Neural cell (in vitro differentiated cells): ENCODE results near the gene PEX3. TPM values are rescaled to one million over a fixed set of nuclear protein-coding genes. Genes with fewer than 3 reads are reported as not detected.

Experiments used
- H2AFZ ChIP-seq: fragments of 200-600, 300-800 bp; sonication (generic), shearing (Covaris generic); 2 replicates; pipeline ENCODE4 v1.6.0; 2014; ENCODE audit warnings: low read depth, mild to moderate bottlenecking, antibody characterized with exemption, low read length, moderate library complexity
- H3F3A ChIP-seq: fragments of 200-600 bp; shearing (Covaris generic); 2 replicates; pipeline ENCODE4 v1.6.1; 2016; ENCODE audit warnings: mild to moderate bottlenecking, moderate library complexity, mixed read lengths, antibody characterized with exemption, low read length; ENCODE audit not compliant: insufficient read depth, poor library complexity, severe bottlenecking
- H3K27ac ChIP-seq: fragments of 200-600, 300-800 bp; sonication (generic), shearing (Covaris generic); 2 replicates; pipeline ENCODE4 v1.5.1; 2014; ENCODE audit warnings: mild to moderate bottlenecking, low read length, moderate library complexity
- H3K27me3 ChIP-seq: fragments of 300-800, 200-600 bp; sonication (generic), shearing (Covaris generic); 2 replicates; pipeline ENCODE4 v1.6.0; 2014; ENCODE audit warnings: mild to moderate bottlenecking, low read depth, low read length, moderate library complexity; ENCODE audit not compliant: insufficient read depth
- H3K36me3 ChIP-seq: fragments of 300-800, 200-600 bp; sonication (generic), shearing (Covaris generic); 2 replicates; pipeline ENCODE4 v1.5.1; 2014; ENCODE audit warnings: mild to moderate bottlenecking, antibody characterized with exemption, low read length, moderate library complexity; ENCODE audit not compliant: insufficient read depth
- H3K4me2 ChIP-seq: fragments of 300-800, 200-600 bp; sonication (generic), shearing (Covaris generic); 2 replicates; pipeline ENCODE4 v1.6.0; 2014; ENCODE audit warnings: mild to moderate bottlenecking, low read length
- H3K4me3 ChIP-seq: fragments of 300-800, 200-600 bp; sonication (generic), shearing (Covaris generic); 2 replicates; pipeline ENCODE4 v1.5.1; 2014; ENCODE audit warnings: mild to moderate bottlenecking, low read length, moderate library complexity
- H3K79me2 ChIP-seq: fragments of 200-600 bp; shearing (Covaris generic); replicated peaks from 2 replicates; pipeline ENCODE4 v1.6.0; 2014; ENCODE audit warnings: mild to moderate bottlenecking, low read length, moderate library complexity; ENCODE audit not compliant: insufficient read depth
- H3K9ac ChIP-seq: fragments of 300-800, 200-600 bp; sonication (generic), shearing (Covaris generic); 2 replicates; pipeline ENCODE4 v1.6.1; 2016; ENCODE audit warnings: mild to moderate bottlenecking, low read length, mixed read lengths
- H3K9me2 ChIP-seq: fragments of 200-600 bp; shearing (Covaris generic); 2 replicates; pipeline ENCODE4 v1.6.1; 2016; ENCODE audit warnings: mild to moderate bottlenecking, low read length, mixed read lengths; ENCODE audit not compliant: insufficient read depth
- H3K9me3 ChIP-seq: fragments of 200-600, 300-800 bp; sonication (generic), shearing (Covaris generic); 2 replicates; pipeline ENCODE4 v1.6.1; 2016; ENCODE audit warnings: mild to moderate bottlenecking, mixed run types, low read length, moderate library complexity, mixed read lengths
- H4K20me1 ChIP-seq: fragments of 200-600 bp; shearing (Covaris generic); 2 replicates; pipeline ENCODE4 v1.6.1; 2016; ENCODE audit warnings: mild to moderate bottlenecking, mixed run types; ENCODE audit not compliant: insufficient read depth
- CTCF ChIP-seq: fragments of 450-650 bp; IDR thresholded peaks from 2 replicates; pipeline ENCODE4 v1.5.1; 2014; ENCODE audit warnings: antibody characterized with exemption, mild to moderate bottlenecking, moderate library complexity; ENCODE audit not compliant: poor library complexity, severe bottlenecking
- EP300 ChIP-seq: fragments of 450-650 bp; conservative IDR thresholded peaks from 2 replicates; pipeline ENCODE4 v1.6.1; 2014; ENCODE audit warnings: antibody characterized with exemption, mild to moderate bottlenecking, moderate library complexity; ENCODE audit not compliant: poor library complexity, severe bottlenecking
- EZH2 ChIP-seq: fragments of 200-600, 300-800 bp; shearing (Covaris generic), sonication (generic); IDR thresholded peaks from 2 replicates; pipeline ENCODE4 v1.6.1; 2014; ENCODE audit warnings: antibody characterized with exemption, low read length, borderline replicate concordance, mild to moderate bottlenecking; ENCODE audit not compliant: insufficient read depth, poor library complexity, severe bottlenecking
- MXI1 ChIP-seq: fragments of 450-650 bp; conservative IDR thresholded peaks from 2 replicates; pipeline ENCODE4 v1.6.1; 2014; ENCODE audit warnings: antibody characterized with exemption, mild to moderate bottlenecking; ENCODE audit not compliant: poor library complexity, severe bottlenecking
- POLR2AphosphoS5 ChIP-seq: IDR thresholded peaks from 2 replicates; pipeline ENCODE4 v1.6.1; 2012
- RAD21 ChIP-seq: fragments of 450-650 bp; conservative IDR thresholded peaks from 2 replicates; pipeline ENCODE4 v1.6.1; 2014; ENCODE audit warnings: antibody characterized with exemption, mild to moderate bottlenecking, moderate library complexity
- REST ChIP-seq: IDR thresholded peaks from 2 replicates; pipeline ENCODE4 v1.6.1; 2012; ENCODE audit warnings: borderline replicate concordance
- SMC3 ChIP-seq: fragments of 450-650 bp; conservative IDR thresholded peaks from 2 replicates; pipeline ENCODE4 v1.6.1; 2014; ENCODE audit warnings: antibody characterized with exemption, mild to moderate bottlenecking, moderate library complexity; ENCODE audit not compliant: poor library complexity
- TAF1 ChIP-seq: IDR thresholded peaks from 2 replicates; pipeline ENCODE4 v1.6.1; 2012; ENCODE audit warnings: low read depth
- polyA minus RNA-seq: library from RNA; depleted of rRNA, polyadenylated mRNA; stranded (reverse); fragments of >200 nt; gene quantifications from 2 replicates; pipeline ENCODE4 v1.2.3, GENCODE V29; 2014
- polyA plus RNA-seq: library from polyadenylated mRNA; depleted of rRNA; stranded (reverse); fragments of >200 nt; gene quantifications from 2 replicates; pipeline ENCODE4 v1.2.3, GENCODE V29; 2014

The PEX3 gene
- 26.2 and 37.9 TPM in 2 replicates for polyA plus RNA-seq
- 28.7 and 36.6 TPM in 2 replicates for polyA minus RNA-seq

DNA sequence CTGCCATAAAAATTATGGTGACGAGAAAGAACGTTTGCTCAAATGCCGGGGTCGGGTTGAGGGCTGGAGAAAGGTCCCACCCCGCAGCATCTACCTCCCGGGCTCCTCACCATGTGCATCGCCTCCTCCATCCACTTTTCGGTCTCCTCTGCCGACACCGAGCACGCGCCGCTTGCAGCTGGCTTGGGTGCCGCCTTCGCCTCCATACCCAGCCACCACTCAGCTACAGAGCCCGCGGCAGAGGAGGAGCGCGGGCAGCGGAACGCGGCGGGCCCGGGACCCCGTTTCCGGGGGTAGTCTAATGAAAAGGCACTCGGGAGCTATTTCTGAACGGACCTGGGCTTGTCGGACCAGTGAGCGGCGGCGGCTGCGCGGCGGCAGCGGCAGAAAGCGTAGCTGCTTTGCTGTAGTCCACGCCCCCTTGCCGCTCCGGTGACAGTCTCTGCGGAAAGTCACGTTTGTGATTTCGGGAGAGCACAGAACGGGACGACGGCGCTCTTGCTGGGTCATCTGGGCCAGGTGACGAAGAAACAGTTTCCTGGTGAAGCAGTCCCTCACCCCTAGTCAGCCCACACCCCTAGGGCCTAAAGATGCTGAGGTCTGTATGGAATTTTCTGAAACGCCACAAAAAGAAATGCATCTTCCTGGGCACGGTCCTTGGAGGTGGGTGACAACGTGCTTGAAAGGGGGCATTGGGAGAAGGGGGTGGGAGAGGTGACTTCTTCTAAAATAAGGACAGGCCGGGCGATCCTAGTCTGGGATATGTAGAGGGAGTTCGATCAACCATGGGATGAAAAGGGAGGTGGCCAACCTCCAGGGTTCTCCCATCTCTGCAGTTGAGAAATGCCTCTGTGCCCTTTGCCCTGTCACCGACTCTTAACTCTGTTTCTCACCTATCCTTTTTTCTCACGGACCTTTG lies at the start of gene PEX3, which contains the start of gene ADAT2:
PEX3 (plus strand) TSS at position 353 of the 919 bp plus-strand sequence; CDS start at position 591, 238 bp downstream.
ADAT2 (minus strand) TSS at position 243 of the 919 bp plus-strand sequence; CDS start at position 206, 37 bp downstream.
- H3K27ac ChIP-seq, result peak within 1 kb of the TSS; percentile 61
- H3K9me2 ChIP-seq, result no peaks in the 10 kb centered on the region
- TF ChIP-seq REST, result peak; percentile 89
- TF ChIP-seq SMC3, result peak; percentile 62
- peak; percentile 80 for TF ChIP-seq TAF1
- TF ChIP-seq CTCF, result peak; percentile 26
- no peak for TF ChIP-seq EZH2
- TF ChIP-seq MXI1, result peak; percentile 92
- TF ChIP-seq EP300, result peak; percentile 74
- TF ChIP-seq POLR2AphosphoS5, result peak; percentile 80
- peak; percentile 56 for TF ChIP-seq RAD21
- peak within 1 kb of the TSS; percentile 85 for H3K4me2 ChIP-seq
- peak within 1 kb of the TSS; percentile 79 for H3K9ac ChIP-seq
- no peaks in the 10 kb centered on the region for H4K20me1 ChIP-seq
- H2AFZ ChIP-seq, result peak within 1 kb of the TSS; percentile 97
- no peaks in the 10 kb centered on the region for H3K9me3 ChIP-seq
- H3K4me3 ChIP-seq, result peak within 1 kb of the TSS; percentile 88
- H3K79me2 ChIP-seq, result peaks cover 17% of the 10 kb centered on the region
- no peaks in the 10 kb centered on the region for H3K27me3 ChIP-seq
- H3K36me3 ChIP-seq, result no peaks in the 10 kb centered on the region
- H3F3A ChIP-seq, result no peaks in the 10 kb centered on the region

GRCh38 chr6:143401068-143401446 lies 49.5 kb upstream of the PEX3 start:
- no peak overlapping the region for H3K4me2 ChIP-seq

More at GRCh38 chr6:143401068-143401446, 49.5 kb upstream of the PEX3 start:
- H3K4me3 ChIP-seq, result no peak overlapping the region
- no peak for TF ChIP-seq EP300
- no peaks in the 10 kb centered on the region for H3F3A ChIP-seq
- no peaks in the 10 kb centered on the region for H3K9me3 ChIP-seq
- H3K27ac ChIP-seq, result no peak overlapping the region
- H2AFZ ChIP-seq, result no peak overlapping the region
- no peaks in the 10 kb centered on the region for H3K9me2 ChIP-seq
- H3K79me2 ChIP-seq, result no peaks in the 10 kb centered on the region
- H3K36me3 ChIP-seq, result no peaks in the 10 kb centered on the region
- no peaks in the 10 kb centered on the region for H4K20me1 ChIP-seq
- no peak overlapping the region for H3K9ac ChIP-seq
- no peaks in the 10 kb centered on the region for H3K27me3 ChIP-seq
